Activated CD4-positive, alpha-beta T cell treated with anti-CD3 and anti-CD28 coated beads for 36 hours (primary cell): ENCODE data around the gene SLC16A8. TPM values are rescaled to one million over a fixed set of nuclear protein-coding genes. Genes with fewer than 3 reads are reported as not detected.

Experiments used
- ATAC-seq: fragments of 200-7000 bp; cut with Tn5 transposase; one replicate; pipeline ENCODE4 v1.10.0; 2021; ENCODE audit warnings: mild to moderate bottlenecking, moderate library complexity
- CTCF ChIA-PET: fragments of 350-600 bp; sonication (Branson Sonifier 250); formaldehyde crosslinking; loops from one replicate; lab custom pipeline; 2021; ENCODE audit warnings: antibody characterized with exemption; lab: Charles Lee
- POLR2A ChIA-PET: fragments of 350-600 bp; sonication (Branson Sonifier 250); formaldehyde crosslinking; loops from one replicate; lab custom pipeline; 2021; ENCODE audit warnings: antibody characterized with exemption, inconsistent platforms; lab: Charles Lee
- DNase-seq: peaks from one replicate; pipeline ENCODE4 v3.0.0-alpha.2; 2020
- H3K27ac Mint-ChIP-seq: one replicate; pipeline ENCODE4 v1.8.0; 2021; ENCODE audit warnings: mixed read lengths
- H3K27me3 Mint-ChIP-seq: one replicate; pipeline ENCODE4 v1.8.0; 2021; ENCODE audit warnings: mixed read lengths
- H3K36me3 Mint-ChIP-seq: one replicate; pipeline ENCODE4 v1.8.0; 2021; ENCODE audit warnings: low read depth, mixed read lengths
- H3K4me1 Mint-ChIP-seq: one replicate; pipeline ENCODE4 v1.8.0; 2021; ENCODE audit warnings: mixed read lengths
- H3K4me3 Mint-ChIP-seq: one replicate; pipeline ENCODE4 v1.8.0; 2021; ENCODE audit warnings: mild to moderate bottlenecking, moderate library complexity, mixed read lengths
- H3K9me3 Mint-ChIP-seq: one replicate; pipeline ENCODE4 v1.8.0; 2021; ENCODE audit warnings: low read depth, mixed read lengths
- intact Hi-C, 2 experiments: fragments of 100-400 bp; cut with DNase I in 1 of 2; cut with micrococcal nuclease in 1 of 2; formaldehyde crosslinking; loops; one replicate each; pipeline versions ENCODE4 v1.14.2 to v1.15.1; 2022 to 2024; cut with DNase I, micrococcal nuclease
- total RNA-seq, 2 experiments: library from RNA; stranded (reverse); gene quantifications; one replicate each; pipeline ENCODE4 v1.2.3, GENCODE V29; 2021

The SLC16A8 gene
- total RNA-seq, 2 experiments from 2014 or later: not detected

GRCh38 chr22:38075961-38076360 lies 8.0 kb downstream of the SLC16A8 start:
- Mint-ChIP-seq H3K27me3 (peaks cover 14% of the 10 kb centered on the region), H3K4me3 (no peak overlapping the region), H3K36me3 (peaks cover 6% of the 10 kb centered on the region), H3K4me1 (no peaks in the 10 kb centered on the region), H3K27ac (no peak overlapping the region), H3K9me3 (no peaks in the 10 kb centered on the region)
- intact Hi-C loops: no loop called here
- POLR2A ChIA-PET: no interaction called here
- DNase-seq: no peak
- CTCF ChIA-PET: no interaction called here
- ATAC-seq: no peak

- H3K27ac Mint-ChIP-seq: no peak overlapping the region
- no peaks in the 10 kb centered on the region for H3K4me1 Mint-ChIP-seq
- peaks cover 8% of the 10 kb centered on the region for H3K27me3 Mint-ChIP-seq
- ChIA-PET POLR2A (no interaction called here), CTCF (no interaction called here)
- H3K36me3 Mint-ChIP-seq: peaks cover 6% of the 10 kb centered on the region
- no peaks in the 10 kb centered on the region for H3K9me3 Mint-ChIP-seq
- intact Hi-C loops: no loop called here
- ATAC-seq (no peak), DNase-seq (no peak)
- H3K4me3 Mint-ChIP-seq: no peak overlapping the region
These were observed 8.7 kb downstream of the SLC16A8 start for GRCh38 chr22:38075105-38075825.

- POLR2A ChIA-PET: no interaction called here
- H3K27ac Mint-ChIP-seq: no peak overlapping the region
- CTCF ChIA-PET: interaction anchor here (0.5 kb wide), 1 partner anchor 24 kb away, joined by 3 read pairs; no protein-coding TSS in a partner anchor
These were observed 9.5 kb downstream of the SLC16A8 start for GRCh38 chr22:38074181-38075104.

GRCh38 chr22:38073150-38074130 lies 10.5 kb downstream of the SLC16A8 start:
- no peak for DNase-seq
- Mint-ChIP-seq H3K36me3 (peaks cover 6% of the 10 kb centered on the region), H3K4me1 (no peaks in the 10 kb centered on the region), H3K4me3 (no peak overlapping the region), H3K27ac (no peak overlapping the region), H3K9me3 (no peaks in the 10 kb centered on the region), H3K27me3 (no peaks in the 10 kb centered on the region)
- no peak for ATAC-seq
- intact Hi-C loops: no loop called here
- POLR2A ChIA-PET: no interaction called here
- CTCF ChIA-PET: no interaction called here

More at GRCh38 chr22:38074181-38075104, 9.5 kb downstream of the SLC16A8 start:
- Mint-ChIP-seq H3K4me3 (no peak overlapping the region), H3K36me3 (peaks cover 6% of the 10 kb centered on the region), H3K4me1 (no peaks in the 10 kb centered on the region), H3K27me3 (peaks cover under 1% of the 10 kb centered on the region), H3K9me3 (no peaks in the 10 kb centered on the region)
- intact Hi-C loops: no loop called here
- DNase-seq (no peak), ATAC-seq (no peak)

- POLR2A ChIA-PET: no interaction called here
- no peak for ATAC-seq
- H3K9me3 Mint-ChIP-seq: no peaks in the 10 kb centered on the region
- DNase-seq: no peak
- CTCF ChIA-PET: no interaction called here
- no peaks in the 10 kb centered on the region for H3K4me1 Mint-ChIP-seq
- H3K36me3 Mint-ChIP-seq: peaks cover 6% of the 10 kb centered on the region
- H3K27ac Mint-ChIP-seq: no peak overlapping the region
- H3K4me3 Mint-ChIP-seq: no peak overlapping the region
- H3K27me3 Mint-ChIP-seq: no peaks in the 10 kb centered on the region
- intact Hi-C loops: no loop called here
These were observed 11.4 kb downstream of the SLC16A8 start for GRCh38 chr22:38072322-38073149.

GRCh38 chr22:38071421-38072321 lies 12.3 kb downstream of the SLC16A8 start:
- POLR2A ChIA-PET: no interaction called here
- H3K36me3 Mint-ChIP-seq: peaks cover 6% of the 10 kb centered on the region
- H3K4me3 Mint-ChIP-seq: no peak overlapping the region
- H3K27ac Mint-ChIP-seq: no peak overlapping the region
- intact Hi-C loops: no loop called here
- CTCF ChIA-PET: no interaction called here
- no peaks in the 10 kb centered on the region for H3K4me1 Mint-ChIP-seq
- DNase-seq: no peak
- H3K27me3 Mint-ChIP-seq: no peaks in the 10 kb centered on the region
- no peaks in the 10 kb centered on the region for H3K9me3 Mint-ChIP-seq
- ATAC-seq: no peak

GRCh38 chr22:38070250-38070921 lies 13.6 kb downstream of the SLC16A8 start:
- no peaks in the 10 kb centered on the region for H3K27me3 Mint-ChIP-seq
- DNase-seq (no peak), ATAC-seq (no peak)
- H3K9me3 Mint-ChIP-seq: no peaks in the 10 kb centered on the region
- CTCF ChIA-PET: interaction anchor here (0.5 to 1.0 kb wide), 7 partner anchors 13 to 484 kb away, joined by 3 to 5 read pairs (median 3); partner anchors contain the start of gene PICK1
- POLR2A ChIA-PET: no interaction called here
- no peaks in the 10 kb centered on the region for H3K4me1 Mint-ChIP-seq
- no peak overlapping the region for H3K4me3 Mint-ChIP-seq
- H3K36me3 Mint-ChIP-seq: peaks cover 8% of the 10 kb centered on the region
- H3K27ac Mint-ChIP-seq: no peak overlapping the region
- intact Hi-C loops: no loop called here

- ATAC-seq: no peak
- ChIA-PET CTCF (interaction anchor here (0.6 to 1.0 kb wide), 4 partner anchors 12 to 1093 kb away, joined by 3 to 5 read pairs (median 4); partner anchors contain the start of gene PICK1), POLR2A (no interaction called here)
- no peak overlapping the region for H3K4me3 Mint-ChIP-seq
- H3K4me1 Mint-ChIP-seq: no peaks in the 10 kb centered on the region
- H3K36me3 Mint-ChIP-seq: peaks cover 8% of the 10 kb centered on the region
- intact Hi-C loops: no loop called here
- peak; percentile 27 for DNase-seq
- H3K27me3 Mint-ChIP-seq: no peaks in the 10 kb centered on the region
- no peaks in the 10 kb centered on the region for H3K9me3 Mint-ChIP-seq
- H3K27ac Mint-ChIP-seq: no peak overlapping the region
These were observed 14.4 kb downstream of the SLC16A8 start for GRCh38 chr22:38069372-38070249.
